SU-DHL-6 (cell line): Measurements from ENCODE around the gene AOAH.

ENCODE experiments used
- CTCF ChIP-seq: fragments of 200-600 bp; sonication (generic); IDR thresholded peaks from one replicate; pipeline ENCODE4 v1.5.1; 2017; ENCODE audit warnings: antibody characterized with exemption, mild to moderate bottlenecking, low read length, moderate library complexity; ENCODE audit not compliant: insufficient read depth, poor library complexity, severe bottlenecking
- EZH2phosphoT487 ChIP-seq: fragments of 200-600 bp; sonication (generic), shearing (Covaris generic); conservative IDR thresholded peaks from 2 replicates; pipeline ENCODE4 v1.6.1; 2018; ENCODE audit warnings: mild to moderate bottlenecking, antibody characterized with exemption, low read length, moderate library complexity, mixed read lengths

- TF ChIP-seq CTCF (no peak), EZH2phosphoT487 (no peak)
Observed at GRCh38 chr7:36597090-36597773, 127.1 kb downstream of the AOAH start.
